HG03571 (cell line): ENCODE measurements around the gene UBE2D1.
"Not testable (repeated sequence)": the region's sequence is repeated elsewhere in the genome, so short reads cannot be mapped to it uniquely, and the experiment has no call there.

Experiments
- ATAC-seq: cut with Tn5 transposase; IDR thresholded peaks from one replicate; pipeline ENCODE4 v1.9.1; 2021; ENCODE audit not compliant: unreplicated experiment

The UBE2D1 gene

DNA sequence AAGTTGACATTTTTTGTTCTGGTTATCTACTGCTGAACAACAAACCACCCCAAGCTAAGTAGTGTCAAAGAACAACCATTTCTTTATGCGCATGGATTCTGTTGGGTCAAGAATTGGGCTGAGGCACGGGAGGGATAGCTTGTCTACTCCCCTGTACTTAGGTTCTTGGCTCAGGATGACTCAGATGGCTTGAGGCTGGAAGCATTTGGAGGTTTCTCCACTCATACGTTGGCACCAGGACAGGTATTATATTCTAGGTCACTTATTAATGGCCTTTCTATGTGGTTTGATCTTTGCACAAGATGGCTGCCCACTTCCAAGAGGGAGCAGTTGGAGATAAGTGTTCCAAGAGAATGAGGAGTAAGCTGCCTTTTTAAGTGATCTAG lies 38.6 kb downstream of the UBE2D1 start:
- ATAC-seq: no peak

- no peak for ATAC-seq
Measured at GRCh38 chr10:58382489-58382995, 47.7 kb downstream of the UBE2D1 start.

GRCh38 chr10:58384095-58384494 lies 49.3 kb downstream of the UBE2D1 start:
- peak; percentile 64 for ATAC-seq

DNA sequence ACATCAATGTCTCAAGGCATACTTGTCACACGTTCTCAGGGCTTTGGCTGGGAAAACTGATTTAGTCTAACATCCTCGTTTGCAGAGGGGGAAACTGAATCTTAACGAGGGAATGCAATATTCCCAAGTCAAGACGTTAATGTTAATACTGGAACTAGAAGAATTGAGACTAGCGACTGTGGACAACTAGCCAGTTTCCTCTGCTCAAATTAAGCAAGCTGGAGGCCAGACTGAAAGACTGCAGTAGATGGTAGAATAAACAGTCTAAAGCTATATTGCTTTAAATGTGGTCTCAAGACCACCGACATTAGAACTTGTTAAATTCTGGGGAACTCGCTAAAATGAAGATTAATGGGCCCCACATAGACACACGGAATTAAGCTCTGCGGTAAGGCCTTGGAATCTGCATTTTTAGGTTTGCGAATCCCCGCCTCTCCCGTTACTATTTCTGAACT lies 49.8 kb downstream of the UBE2D1 start:
- ATAC-seq: no peak

DNA sequence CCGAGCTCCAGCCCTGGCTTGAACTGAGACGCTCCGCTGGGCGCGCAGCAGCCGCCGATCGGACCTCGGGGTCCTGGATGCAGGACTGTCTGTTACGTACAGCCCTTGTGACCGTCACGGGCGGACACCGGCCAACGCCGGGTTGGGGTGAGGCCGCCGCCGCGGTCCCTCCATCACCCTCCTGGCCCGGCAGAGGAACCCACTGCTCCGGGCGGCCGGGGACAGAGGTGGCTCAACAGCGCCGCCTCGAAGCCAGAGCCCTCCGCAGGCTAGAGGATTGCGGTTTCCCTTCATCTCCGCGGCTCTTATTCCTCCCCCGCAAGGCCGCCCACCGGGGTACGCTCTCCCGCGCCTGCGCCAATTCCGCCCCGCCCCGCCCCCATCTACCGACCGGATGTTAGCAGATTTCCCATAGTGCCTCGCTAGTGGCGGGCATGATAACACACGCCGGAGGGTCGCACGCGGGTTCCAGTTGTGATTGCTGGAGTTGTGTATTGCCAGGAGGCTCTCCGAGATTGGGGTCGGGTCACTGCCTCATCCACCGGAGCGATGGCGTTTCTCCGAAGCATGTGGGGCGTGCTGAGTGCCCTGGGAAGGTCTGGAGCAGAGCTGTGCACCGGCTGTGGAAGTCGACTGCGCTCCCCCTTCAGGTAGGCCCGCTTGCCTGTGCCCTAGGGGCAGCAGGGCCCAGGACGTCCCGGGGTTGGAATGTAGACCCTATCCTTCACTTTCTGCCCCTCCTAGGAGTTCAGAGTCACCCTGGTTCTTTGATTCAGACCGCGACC lies 50.4 kb downstream of the UBE2D1 start, which contains the start of gene TFAM:
TSS of gene TFAM (plus strand) at position 412 of the 785 bp plus-strand sequence. CDS start at position 550, 138 bp downstream.
- ATAC-seq: peak; percentile 83

GRCh38 chr10:58385784-58386112 lies 50.9 kb downstream of the UBE2D1 start:
- ATAC-seq: peak; percentile 1

GRCh38 chr10:58389024-58389423 lies 54.2 kb downstream of the UBE2D1 start:
- ATAC-seq: no peak

GRCh38 chr10:58393317-58393716 lies 58.5 kb downstream of the UBE2D1 start:
- ATAC-seq: no peak

DNA sequence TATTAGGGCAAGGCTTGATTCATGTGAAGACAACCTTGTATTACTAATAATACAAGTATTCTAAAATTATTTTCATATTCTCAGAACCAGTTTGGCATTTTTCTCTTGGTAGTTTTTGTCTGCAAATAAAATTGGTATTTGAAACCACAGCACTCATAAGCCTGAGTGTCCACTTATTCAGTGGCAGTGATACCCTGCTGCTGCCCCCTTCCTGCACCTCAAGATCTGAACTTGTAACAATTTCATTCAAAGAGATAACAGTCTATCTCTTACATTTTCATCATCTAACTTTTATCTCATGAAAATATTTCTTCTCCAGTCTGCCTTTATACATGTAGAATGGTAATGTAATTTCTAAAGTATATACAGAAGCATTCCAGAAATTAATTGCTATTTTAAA lies 59.7 kb downstream of the UBE2D1 start:
- ATAC-seq: no peak

- ATAC-seq: no peak
Measured at GRCh38 chr10:58396057-58396456, 61.3 kb downstream of the UBE2D1 start.

- ATAC-seq: no peak
Measured at GRCh38 chr10:58397830-58398229, 63.0 kb downstream of the UBE2D1 start.

DNA sequence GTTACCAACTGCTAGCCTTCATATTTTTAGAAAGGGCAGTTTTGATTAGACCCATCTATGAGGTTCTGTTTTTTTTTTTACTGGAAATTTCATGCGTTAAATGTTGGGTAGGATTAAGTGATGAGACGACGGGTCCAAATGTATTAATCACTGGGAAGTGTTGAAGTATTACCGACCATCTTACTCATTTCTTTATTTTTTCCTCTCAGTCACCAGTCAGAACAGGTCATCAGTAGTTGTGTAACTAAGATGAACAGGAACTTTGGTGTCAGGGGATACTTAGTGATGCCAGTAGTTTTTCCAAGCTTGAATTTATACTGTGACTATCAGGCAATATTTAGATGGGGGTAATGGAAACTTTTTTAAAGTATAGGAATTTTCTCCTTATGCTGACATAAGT lies 64.6 kb downstream of the UBE2D1 start:
- ATAC-seq: no peak

- ATAC-seq: no peak
Measured at GRCh38 chr10:58400609-58401008, 65.8 kb downstream of the UBE2D1 start.

GRCh38 chr10:58404001-58404400 lies 69.2 kb downstream of the UBE2D1 start:
- ATAC-seq: no peak

DNA sequence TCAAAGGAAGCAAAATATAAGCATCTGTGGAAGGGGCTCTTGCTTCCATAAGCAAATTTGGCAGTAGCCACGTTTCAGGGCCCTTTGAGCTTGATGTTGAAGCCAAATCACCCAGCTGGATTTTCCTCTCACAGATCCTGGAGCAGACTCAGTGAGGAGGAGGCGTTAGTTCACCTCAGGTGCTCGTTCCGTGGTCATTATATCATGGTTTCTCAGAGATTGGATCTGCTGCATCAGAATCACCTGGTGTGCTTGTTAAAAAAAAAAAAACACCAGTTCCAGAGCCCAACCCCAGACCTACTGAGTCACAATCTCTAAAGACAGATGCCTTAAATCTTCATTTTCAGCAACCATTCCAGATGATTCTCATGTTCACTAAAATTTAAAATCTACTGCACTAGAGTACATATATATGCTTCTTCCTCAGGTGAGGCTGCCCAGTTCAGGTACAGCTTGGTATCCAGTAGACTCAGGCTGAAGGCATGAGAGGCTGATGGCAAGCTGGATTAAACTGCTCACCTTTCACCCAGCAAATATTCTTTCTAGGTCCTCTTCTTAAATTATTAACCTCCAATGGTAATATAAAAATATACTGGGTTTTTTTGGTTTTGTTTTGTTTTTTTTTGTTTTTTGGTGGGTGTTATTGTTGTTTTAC lies 75.3 kb downstream of the UBE2D1 start:
- ATAC-seq: no peak

GRCh38 chr10:58412502-58412961 lies 77.7 kb downstream of the UBE2D1 start:
- no peak for ATAC-seq

DNA sequence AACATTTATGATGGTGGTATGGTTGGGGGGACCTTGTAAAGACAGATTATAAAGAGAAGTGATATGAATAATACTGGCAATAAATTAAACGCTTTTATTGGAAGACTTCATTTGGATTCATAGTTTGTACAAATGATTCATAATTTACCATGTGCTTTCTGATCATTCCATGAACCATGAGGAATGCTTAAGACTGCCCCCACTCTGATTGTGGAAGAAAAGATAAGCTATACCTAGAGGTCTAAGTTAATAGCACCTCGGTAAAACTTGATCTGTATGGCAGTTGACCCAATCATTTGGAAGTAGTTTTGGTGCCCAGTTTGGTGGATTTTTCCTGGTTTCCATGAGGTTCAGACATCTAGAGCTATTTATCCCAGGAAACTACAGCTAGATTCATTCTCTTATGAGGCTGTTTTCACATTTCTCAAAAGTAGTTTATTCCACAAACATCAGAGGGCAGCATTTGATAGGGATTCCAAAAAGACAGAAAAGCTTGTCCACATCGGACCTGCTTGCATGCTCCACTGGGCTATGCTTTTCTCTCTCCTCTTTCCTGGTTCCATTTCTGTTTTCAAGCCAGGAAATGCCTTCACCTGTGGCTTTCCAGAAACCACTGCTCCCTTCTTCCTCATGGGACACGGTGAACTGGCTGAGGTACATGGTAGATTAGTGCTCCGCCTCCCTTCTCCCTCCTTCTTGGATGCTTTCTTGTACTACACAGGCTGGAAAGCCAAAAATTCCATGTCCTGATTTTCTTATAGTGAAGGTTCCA lies 79.7 kb downstream of the UBE2D1 start:
- no peak for ATAC-seq

DNA sequence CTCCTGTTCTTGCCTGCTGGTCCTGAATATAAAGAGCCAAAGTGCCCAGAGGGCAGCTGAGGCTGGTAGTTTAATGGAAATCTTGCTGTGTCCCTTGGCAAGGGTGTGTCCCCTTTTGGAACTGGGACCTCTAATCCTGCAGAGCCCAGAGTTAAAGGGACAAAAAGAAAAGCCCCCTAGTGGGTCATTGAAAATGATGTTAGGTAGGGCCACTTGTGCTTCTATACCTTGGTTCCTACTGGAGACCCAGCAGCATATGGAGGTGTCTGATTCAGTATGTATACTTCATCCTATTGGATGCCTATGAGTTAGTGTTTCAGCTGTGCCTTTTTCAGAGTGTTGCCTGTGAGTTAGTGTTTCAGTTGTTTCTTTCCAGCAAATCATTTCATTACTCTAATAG lies 81.0 kb downstream of the UBE2D1 start:
- no peak for ATAC-seq

- ATAC-seq: not testable (repeated sequence)
Measured at GRCh38 chr10:58417902-58418301, 83.1 kb downstream of the UBE2D1 start.
